Smooth muscle cell (in vitro differentiated cells): ENCODE data around the gene PLP1. TPM values are rescaled to one million over a fixed set of nuclear protein-coding genes. Genes with fewer than 3 reads are reported as not detected.

Experiments
- DNase-seq: peaks from one replicate; lab custom pipeline; 2025; ENCODE audit not compliant: unreplicated experiment; lab: John Stamatoyannopoulos, UW
- H2AFZ ChIP-seq: fragments of 200-600 bp; sonication (generic); 2 replicates; pipeline ENCODE4 v1.6.0; 2016; ENCODE audit warnings: antibody characterized with exemption, low read depth, mild to moderate bottlenecking
- H3F3A ChIP-seq: fragments of 200-600 bp; sonication (generic); 2 replicates; pipeline ENCODE4 v1.6.0; 2017; ENCODE audit warnings: antibody characterized with exemption, low read depth
- H3K27ac ChIP-seq: fragments of 200-600 bp; sonication (generic); 2 replicates; pipeline ENCODE4 v1.5.1; 2016; ENCODE audit warnings: low read depth, mild to moderate bottlenecking
- H3K27me3 ChIP-seq: fragments of 200-600 bp; sonication (generic); 2 replicates; pipeline ENCODE4 v1.6.1; 2016; ENCODE audit warnings: low read depth, mild to moderate bottlenecking
- H3K36me3 ChIP-seq: fragments of 200-600 bp; sonication (generic); 2 replicates; pipeline ENCODE4 v1.5.1; 2016; ENCODE audit warnings: low read depth
- H3K4me1 ChIP-seq: fragments of 200-600 bp; sonication (generic); 2 replicates; pipeline ENCODE4 v1.5.1; 2016; ENCODE audit warnings: low read depth
- H3K4me2 ChIP-seq: fragments of 200-600 bp; sonication (generic); 2 replicates; pipeline ENCODE4 v1.6.0; 2016; ENCODE audit warnings: mild to moderate bottlenecking
- H3K4me3 ChIP-seq: fragments of 200-600 bp; sonication (generic); 2 replicates; pipeline ENCODE4 v1.5.1; 2016; ENCODE audit warnings: mild to moderate bottlenecking
- H3K79me2 ChIP-seq: fragments of 200-600 bp; sonication (generic); 2 replicates; pipeline ENCODE4 v1.6.0; 2016; ENCODE audit warnings: low read depth, mild to moderate bottlenecking
- H3K9ac ChIP-seq: fragments of 200-600 bp; sonication (generic); 2 replicates; pipeline ENCODE4 v1.6.0; 2016; ENCODE audit warnings: low read depth
- H3K9me3 ChIP-seq: fragments of 200-600 bp; sonication (generic); replicated peaks from 2 replicates; pipeline ENCODE4 v1.5.1; 2016; ENCODE audit warnings: low read depth
- H4K20me1 ChIP-seq: fragments of 200-600 bp; sonication (generic); 2 replicates; pipeline ENCODE4 v1.6.0; 2016; ENCODE audit warnings: low read depth
- WGBS: methylation state at CpG from one replicate; pipeline ENCODE4 v1.1.7; 2016; ENCODE audit warnings: low lambda C conversion rate; 5-methylcytosine and 5-hydroxymethylcytosine counted together
- polyA plus RNA-seq: library from polyadenylated mRNA; unstranded; fragments of >200 nt; fragmentation: Nextera tagmentation; extraction: Ambion mirVana; gene quantifications from 2 replicates; pipeline ENCODE4 v1.2.1, GENCODE V29; 2016
- total RNA-seq: library from RNA; depleted of rRNA; stranded (reverse); fragments of >200 nt; gene quantifications from 2 replicates; pipeline ENCODE4 v1.2.3, GENCODE V29; 2014
- TF ChIP-seq, protein P1 (sequence below): fragments of 200-600 bp; sonication (generic); IDR thresholded peaks from 2 replicates; pipeline ENCODE4 v1.5.1; 2017; ENCODE audit warnings: borderline replicate concordance, mild to moderate bottlenecking, antibody characterized with exemption; ENCODE audit not compliant: insufficient read depth, poor library complexity, severe bottlenecking

Gene PLP1, protein sequence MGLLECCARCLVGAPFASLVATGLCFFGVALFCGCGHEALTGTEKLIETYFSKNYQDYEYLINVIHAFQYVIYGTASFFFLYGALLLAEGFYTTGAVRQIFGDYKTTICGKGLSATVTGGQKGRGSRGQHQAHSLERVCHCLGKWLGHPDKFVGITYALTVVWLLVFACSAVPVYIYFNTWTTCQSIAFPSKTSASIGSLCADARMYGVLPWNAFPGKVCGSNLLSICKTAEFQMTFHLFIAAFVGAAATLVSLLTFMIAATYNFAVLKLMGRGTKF
- total RNA-seq (not detected in 2 replicates), polyA plus RNA-seq (0.27 TPM in 1 of 2 replicates, not detected in the other)

DNA sequence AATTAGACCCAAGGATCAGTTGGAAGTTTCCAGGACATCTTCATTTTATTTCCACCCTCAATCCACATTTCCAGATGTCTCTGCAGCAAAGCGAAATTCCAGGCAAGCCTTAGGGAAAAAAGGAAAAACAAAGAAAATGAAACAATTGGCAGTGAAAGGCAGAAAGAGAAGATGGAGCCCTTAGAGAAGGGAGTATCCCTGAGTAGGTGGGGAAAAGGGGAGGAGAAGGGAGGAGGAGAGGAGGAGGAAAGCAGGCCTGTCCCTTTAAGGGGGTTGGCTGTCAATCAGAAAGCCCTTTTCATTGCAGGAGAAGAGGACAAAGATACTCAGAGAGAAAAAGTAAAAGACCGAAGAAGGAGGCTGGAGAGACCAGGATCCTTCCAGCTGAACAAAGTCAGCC lies at the start of gene PLP1:
Gene PLP1 (plus strand): TSS at position 295 of the 400 bp plus-strand sequence. CDS start 156 bp downstream, outside the sequence.
- WGBS = 79% methylated on average over 2 of the region's 2 CpGs
- no peak within 1 kb of the TSS for H3K9ac ChIP-seq
- peaks cover 12% of the 10 kb centered on the region for H3K27me3 ChIP-seq
- no peaks in the 10 kb centered on the region for H4K20me1 ChIP-seq
- H3K79me2 ChIP-seq = no peaks in the 10 kb centered on the region
- no peak within 1 kb of the TSS for H2AFZ ChIP-seq
- no peak within 1 kb of the TSS for H3K4me2 ChIP-seq
- H3K4me1 ChIP-seq = peaks cover 13% of the 10 kb centered on the region
- no peaks in the 10 kb centered on the region for H3K36me3 ChIP-seq
- no peaks in the 10 kb centered on the region for H3F3A ChIP-seq
- no peaks in the 10 kb centered on the region for H3K9me3 ChIP-seq
- H3K4me3 ChIP-seq = no peak within 1 kb of the TSS
- no peak within 1 kb of the TSS for H3K27ac ChIP-seq
- TF ChIP-seq, protein P1, sequence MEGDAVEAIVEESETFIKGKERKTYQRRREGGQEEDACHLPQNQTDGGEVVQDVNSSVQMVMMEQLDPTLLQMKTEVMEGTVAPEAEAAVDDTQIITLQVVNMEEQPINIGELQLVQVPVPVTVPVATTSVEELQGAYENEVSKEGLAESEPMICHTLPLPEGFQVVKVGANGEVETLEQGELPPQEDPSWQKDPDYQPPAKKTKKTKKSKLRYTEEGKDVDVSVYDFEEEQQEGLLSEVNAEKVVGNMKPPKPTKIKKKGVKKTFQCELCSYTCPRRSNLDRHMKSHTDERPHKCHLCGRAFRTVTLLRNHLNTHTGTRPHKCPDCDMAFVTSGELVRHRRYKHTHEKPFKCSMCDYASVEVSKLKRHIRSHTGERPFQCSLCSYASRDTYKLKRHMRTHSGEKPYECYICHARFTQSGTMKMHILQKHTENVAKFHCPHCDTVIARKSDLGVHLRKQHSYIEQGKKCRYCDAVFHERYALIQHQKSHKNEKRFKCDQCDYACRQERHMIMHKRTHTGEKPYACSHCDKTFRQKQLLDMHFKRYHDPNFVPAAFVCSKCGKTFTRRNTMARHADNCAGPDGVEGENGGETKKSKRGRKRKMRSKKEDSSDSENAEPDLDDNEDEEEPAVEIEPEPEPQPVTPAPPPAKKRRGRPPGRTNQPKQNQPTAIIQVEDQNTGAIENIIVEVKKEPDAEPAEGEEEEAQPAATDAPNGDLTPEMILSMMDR = no peak
- no peak for DNase-seq

DNA sequence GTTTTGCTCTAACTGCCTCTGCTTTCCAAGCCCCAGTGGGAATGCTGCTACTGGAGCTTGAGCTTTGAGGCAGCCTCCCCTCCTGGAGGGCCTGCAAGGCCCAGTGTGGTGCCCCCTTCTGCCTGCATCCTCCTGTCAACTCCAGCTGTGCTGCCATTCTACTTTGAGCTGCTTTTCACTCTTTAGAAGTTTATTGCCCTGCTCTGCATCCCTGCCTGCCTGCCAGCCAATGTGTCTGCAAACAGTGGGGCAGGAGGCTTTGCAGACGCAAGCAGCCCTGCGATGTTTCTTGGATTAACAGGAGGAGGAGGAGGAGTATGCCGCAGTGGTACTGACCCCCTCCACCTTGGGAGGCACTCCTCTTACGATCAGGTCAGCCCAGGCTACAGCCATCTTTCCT lies 49.5 kb upstream of the PLP1 start:
- WGBS = 49% methylated on average over 4 of the region's 4 CpGs
- Histone ChIP-seq H3K4me2 (no peak overlapping the region), H3K9ac (no peak overlapping the region), H2AFZ (no peak overlapping the region), H3K79me2 (no peaks in the 10 kb centered on the region), H3K9me3 (no peaks in the 10 kb centered on the region), H3F3A (no peaks in the 10 kb centered on the region), H3K4me3 (no peak overlapping the region), H4K20me1 (no peaks in the 10 kb centered on the region), H3K4me1 (peaks cover 17% of the 10 kb centered on the region), H3K27me3 (peaks cover 21% of the 10 kb centered on the region), H3K27ac (no peak overlapping the region), H3K36me3 (no peaks in the 10 kb centered on the region)
- TF ChIP-seq, protein P1 = no peak
- DNase-seq = no peak

DNA sequence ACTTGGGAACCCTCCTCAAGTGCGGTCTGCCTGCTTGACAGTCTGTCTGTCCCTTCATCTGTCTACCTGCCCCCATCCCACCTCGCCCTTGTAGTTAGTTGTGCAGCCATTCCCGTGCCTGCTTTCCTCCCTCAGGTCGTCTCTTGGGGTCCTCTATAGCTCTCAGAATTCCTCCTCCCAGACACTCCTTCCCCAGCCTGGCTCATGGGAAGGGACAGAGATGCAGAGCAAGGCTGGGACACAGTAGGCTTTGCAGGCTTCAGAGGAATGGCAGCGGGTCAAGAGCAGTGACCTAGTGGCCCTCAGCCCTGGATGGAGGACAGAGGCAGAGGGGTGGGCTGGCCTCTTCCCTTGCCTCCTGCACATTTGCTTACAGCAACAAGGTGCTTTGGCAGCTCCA lies 47.6 kb upstream of the PLP1 start:
- Histone ChIP-seq H3K79me2 (no peaks in the 10 kb centered on the region), H4K20me1 (no peaks in the 10 kb centered on the region), H3K27me3 (peaks cover 21% of the 10 kb centered on the region), H3K9ac (no peak overlapping the region), H3F3A (no peaks in the 10 kb centered on the region), H3K36me3 (no peaks in the 10 kb centered on the region), H2AFZ (no peak overlapping the region), H3K9me3 (no peaks in the 10 kb centered on the region), H3K27ac (no peak overlapping the region), H3K4me1 (peaks cover 17% of the 10 kb centered on the region), H3K4me3 (no peak overlapping the region), H3K4me2 (no peak overlapping the region)
- DNase-seq = no peak
- TF ChIP-seq, protein P1 = no peak
- WGBS = 66% methylated on average over 5 of the region's 5 CpGs
